GM19193 (cell line): ENCODE data around the gene KLHDC8B.

Experiments used
- POLR2A ChIP-seq: IDR thresholded peaks from 4 replicates; pipeline ENCODE4 v1.6.1; 2011; ENCODE audit not compliant: insufficient read depth, insufficient read length; ENCODE audit errors: extremely low read depth

The KLHDC8B gene

DNA sequence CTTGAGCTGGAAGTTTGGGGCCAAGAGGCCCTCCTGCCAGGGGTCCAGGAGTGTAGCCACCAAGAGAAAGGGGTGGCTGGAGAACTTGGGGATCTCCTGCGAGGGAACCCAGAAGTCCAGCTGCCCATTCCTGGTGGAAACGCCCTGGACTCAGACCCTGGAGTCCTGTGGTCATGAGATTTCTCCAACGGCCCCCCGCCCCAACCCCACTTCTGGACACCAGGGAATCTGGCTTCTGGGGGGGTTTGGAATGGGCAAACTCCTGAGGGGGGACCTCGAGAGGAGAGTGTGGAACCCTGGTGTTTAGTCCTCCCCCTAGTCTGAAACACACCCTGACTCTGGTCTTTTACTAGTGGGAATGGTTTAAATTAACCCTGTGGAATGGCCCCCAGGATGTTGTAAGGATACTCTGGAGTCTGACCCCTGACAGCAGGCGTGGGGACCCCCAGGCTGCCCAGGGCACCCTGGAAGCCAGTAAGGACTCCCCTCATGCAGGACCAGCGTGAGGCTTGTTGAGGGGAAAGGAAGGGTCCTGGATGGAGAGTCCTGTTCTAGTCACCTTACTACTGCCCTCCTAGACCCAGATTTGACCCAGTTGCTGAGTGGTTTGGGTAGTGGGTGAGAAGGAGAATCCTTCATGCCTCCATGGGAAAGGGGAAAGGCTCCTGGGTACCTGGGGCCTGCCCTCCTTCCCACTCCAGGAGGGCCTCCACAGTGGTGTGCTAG lies 540 bp downstream of the KLHDC8B start:
- TF ChIP-seq POLR2A, result no peak

- no peak for TF ChIP-seq POLR2A
Measured at GRCh38 chr3:49172551-49173041, 1.2 kb downstream of the KLHDC8B start.

DNA sequence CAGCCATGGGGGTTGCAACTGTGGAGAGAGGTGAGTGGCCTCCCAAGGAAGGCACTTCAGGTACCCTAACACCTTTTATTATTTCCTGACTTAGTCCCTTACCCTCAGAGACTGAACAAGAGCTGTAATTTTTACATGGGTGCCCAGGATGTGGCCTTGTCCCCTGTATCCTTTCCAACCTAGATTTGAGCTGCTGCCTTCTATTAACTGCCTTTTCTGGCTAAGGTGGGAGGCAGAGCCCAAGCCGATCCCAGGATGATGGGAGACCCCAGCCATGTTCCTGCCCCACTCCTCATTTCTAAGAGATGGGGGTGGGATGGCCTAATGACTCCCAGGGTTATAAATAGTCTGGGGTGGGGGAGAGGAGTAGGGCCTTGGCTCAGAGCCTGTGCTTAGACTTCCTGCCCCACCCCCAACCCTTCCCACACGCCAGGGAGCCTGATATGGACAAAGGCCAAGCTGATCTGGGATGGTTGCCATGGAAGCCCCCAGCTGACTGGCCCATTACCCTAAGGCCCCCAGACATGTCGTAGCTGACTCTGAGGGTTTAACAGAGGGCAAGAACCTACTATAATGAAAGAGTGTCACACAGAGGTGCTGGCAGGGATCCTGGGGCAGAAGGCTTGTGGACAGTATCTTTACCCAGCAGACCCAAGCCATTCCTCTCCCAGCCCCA lies 1.9 kb downstream of the KLHDC8B start:
- no peak for TF ChIP-seq POLR2A

GRCh38 chr3:49173792-49174170 lies 2.4 kb downstream of the KLHDC8B start:
- no peak for TF ChIP-seq POLR2A

DNA sequence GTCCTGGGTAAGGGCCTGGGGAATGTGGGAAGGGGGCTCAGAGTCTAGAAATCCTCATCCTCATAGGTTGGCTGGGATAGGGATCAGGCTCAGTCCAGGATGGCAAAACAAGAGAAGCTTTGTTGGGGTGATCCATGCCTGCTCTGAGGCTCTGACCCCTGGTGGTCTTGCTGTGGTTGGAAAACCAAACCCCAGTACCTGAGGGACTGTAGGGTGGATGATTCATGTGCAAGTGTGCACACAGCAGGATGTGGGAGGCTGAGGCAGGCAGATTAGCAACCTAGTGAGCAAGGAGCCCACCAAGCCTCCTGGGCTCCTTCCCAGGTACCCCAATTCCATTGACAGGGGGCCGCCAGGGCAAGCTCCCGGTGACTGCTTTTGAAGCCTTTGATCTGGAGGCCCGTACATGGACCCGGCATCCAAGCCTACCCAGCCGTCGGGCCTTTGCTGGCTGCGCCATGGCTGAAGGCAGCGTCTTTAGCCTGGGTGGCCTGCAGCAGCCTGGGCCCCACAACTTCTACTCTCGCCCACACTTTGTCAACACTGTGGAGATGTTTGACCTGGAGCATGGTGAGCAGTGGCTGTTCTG lies 3.1 kb downstream of the KLHDC8B start:
- no peak for TF ChIP-seq POLR2A

- no peak for TF ChIP-seq POLR2A
Measured at GRCh38 chr3:49175530-49175929, 4.1 kb downstream of the KLHDC8B start.

DNA sequence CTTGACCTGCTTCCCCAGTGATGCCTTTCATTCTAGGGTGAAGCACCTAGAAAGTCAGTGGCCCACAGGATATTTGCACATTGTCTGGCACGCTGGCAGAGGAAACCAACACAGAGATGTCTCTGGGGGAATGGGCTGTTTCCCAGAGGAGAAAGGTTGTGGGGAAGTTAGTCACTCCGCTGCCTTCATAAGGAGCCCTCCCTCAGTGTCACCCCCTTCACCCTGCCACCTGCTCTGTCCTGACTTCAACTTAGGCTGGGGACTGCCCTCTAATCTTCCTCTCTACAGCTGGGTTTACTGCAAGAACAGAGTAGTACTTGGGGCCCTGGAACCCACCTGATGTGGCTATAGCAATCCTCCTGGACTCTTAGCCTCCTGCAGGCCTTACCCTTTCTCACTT lies 5.7 kb downstream of the KLHDC8B start:
- TF ChIP-seq POLR2A, result no peak

DNA sequence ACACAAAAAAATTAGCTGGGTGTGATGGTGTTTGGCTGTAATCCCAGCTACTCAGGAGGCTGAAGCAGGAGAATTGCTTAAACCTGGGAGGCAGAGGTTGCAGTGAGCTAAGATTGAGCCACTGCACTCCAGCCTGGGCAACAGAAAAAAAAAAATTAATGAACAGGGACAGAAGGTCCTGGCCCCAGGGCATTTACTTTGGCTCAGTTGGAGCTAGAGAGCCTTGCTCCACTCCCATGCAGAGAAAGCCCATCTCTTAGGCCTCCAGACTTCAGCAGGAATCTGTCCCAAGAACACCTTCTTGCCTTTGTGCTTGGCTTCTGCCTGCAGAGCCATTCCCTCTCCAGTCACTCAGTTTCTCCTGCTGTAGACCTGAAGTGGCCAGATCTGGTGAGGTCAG lies 8.7 kb downstream of the KLHDC8B start:
- TF ChIP-seq POLR2A, result no peak

- TF ChIP-seq POLR2A, result no peak
Measured at GRCh38 chr3:49181351-49181750, 10.0 kb downstream of the KLHDC8B start.

DNA sequence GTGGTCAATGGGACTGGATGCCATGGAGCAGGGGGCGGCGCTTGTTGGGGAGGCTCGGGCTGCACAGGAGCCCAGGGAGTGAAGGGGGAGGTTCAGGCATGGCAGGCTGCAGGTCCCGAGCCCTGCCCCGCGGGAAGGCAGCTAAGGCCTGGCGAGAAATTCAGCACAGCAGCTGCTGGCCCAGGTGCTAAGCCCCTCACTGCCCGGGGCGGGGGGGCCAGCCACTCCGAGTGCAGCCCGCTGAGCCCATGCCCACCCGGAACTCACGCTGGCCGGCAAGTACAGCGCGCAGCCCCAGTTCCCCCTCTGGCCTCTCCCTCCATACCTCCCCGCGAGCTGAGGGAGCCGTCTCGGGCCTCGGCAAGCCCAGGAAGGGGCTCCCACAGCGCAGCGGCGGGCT lies 11.3 kb downstream of the KLHDC8B start:
- TF ChIP-seq POLR2A, result no peak

DNA sequence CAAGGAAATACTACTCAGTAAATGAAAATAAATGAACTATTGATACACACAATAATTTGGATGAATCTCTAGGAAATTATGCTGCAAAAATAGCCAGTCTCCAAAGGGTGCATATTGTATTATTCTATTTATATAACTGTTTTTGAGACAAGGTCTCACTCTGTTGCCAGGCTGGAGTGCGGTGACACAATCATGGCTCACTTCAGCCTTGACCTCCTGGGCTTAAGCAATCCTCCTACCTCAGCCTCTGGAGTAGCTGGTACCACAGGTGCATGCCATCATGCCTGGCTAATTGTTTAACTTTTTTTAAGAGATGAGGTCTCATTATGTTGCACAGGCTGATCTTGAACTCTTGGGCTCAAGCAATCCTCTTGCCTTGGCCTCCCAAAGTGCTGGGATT lies 12.5 kb downstream of the KLHDC8B start:
- TF ChIP-seq POLR2A, result no peak

DNA sequence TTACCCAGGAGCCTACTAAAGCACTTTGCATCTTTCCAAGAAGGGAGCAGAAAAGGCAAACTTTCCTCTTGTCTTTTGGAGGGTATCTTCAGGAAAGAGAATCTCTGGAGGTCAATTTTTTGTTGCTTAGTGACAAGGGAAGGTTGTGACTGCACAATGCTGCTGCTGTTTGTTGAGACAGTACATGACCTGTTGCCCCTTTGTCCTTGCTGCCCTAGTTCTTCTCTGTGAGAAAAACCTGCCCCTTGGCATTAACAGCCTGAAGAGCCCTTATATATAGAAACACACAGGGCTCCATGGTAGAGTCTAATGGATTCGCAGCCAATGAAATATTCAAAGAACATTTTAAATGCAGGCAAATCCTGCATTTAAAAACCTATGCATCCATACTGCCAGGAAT lies 20.3 kb downstream of the KLHDC8B start:
- no peak for TF ChIP-seq POLR2A

DNA sequence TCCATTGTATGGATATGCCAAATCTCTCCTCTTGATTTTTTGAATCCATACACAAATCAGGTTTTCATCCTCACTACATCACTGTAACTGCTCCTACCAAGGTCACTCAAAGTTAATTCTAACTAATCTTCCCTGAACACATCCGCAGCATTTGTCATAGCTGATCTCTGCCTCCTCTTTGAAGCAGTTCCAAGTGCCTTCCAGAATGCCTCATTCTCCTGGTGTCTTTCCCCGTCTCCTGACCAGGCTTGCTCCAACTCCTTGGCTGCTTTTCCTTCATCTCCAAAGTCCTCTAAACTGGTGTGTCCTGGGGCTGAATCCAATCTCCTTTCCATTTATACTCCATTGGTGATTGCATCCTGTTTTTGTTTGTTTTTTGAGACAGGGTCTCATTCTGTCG lies 26.8 kb downstream of the KLHDC8B start:
- no peak for TF ChIP-seq POLR2A

- no peak for TF ChIP-seq POLR2A
Measured at GRCh38 chr3:49198611-49199230, 27.3 kb downstream of the KLHDC8B start.

GRCh38 chr3:49199239-49199899 lies 28.0 kb downstream of the KLHDC8B start:
- no peak for TF ChIP-seq POLR2A
